K562 (cell line): ENCODE measurements around the gene ANAPC13. TPM values are rescaled to one million over a fixed set of nuclear protein-coding genes. Genes with fewer than 3 reads are reported as not detected.

ENCODE experiments used
- ATAC-seq: fragments of 200-7000 bp; cut with Tn5 transposase; 3 replicates; pipeline ENCODE4 v1.9.1; 2020; ENCODE audit warnings: moderate library complexity
- BruUV-seq: library from RNA; stranded (reverse); fragments of 400-500 nt; replicated peaks from 2 replicates; lab custom pipeline; 2021; lab: Mats Ljungman, UMichigan
- CTCF ChIA-PET: fragments of 300-600 bp; formaldehyde crosslinking; extraction: SDS; loops from one replicate; lab custom pipeline; 2021; ENCODE audit warnings: low intra/inter-chr PET ratio; lab: Yijun Ruan, JAX
- POLR2A ChIA-PET: fragments of 300-600, 350-650 bp; sonication (Branson Sonifier 250); formaldehyde crosslinking; extraction: SDS; loops from one replicate; lab custom pipeline; 2021; ENCODE audit warnings: antibody characterized with exemption, inconsistent platforms; lab: Yijun Ruan, JAX
- DNase-seq, 4 experiments: peaks; one replicate each; pipeline versions ENCODE4 v3.0.0 to v3.0.0-alpha.2; 2011 to 2018; ENCODE audit warnings: low spot score in 3 of 4, mixed read lengths in 3 of 4; ENCODE audit errors: extremely low read depth in 1 of 4
- FAIRE-seq: peaks from 2 replicates; lab custom pipeline; 2011; peaks lifted over from hg19 to GRCh38; lab: Jason Lieb, UNC
- H2AFZ ChIP-seq: 2 replicates; pipeline ENCODE4 v1.6.0; 2011; ENCODE audit warnings: low read depth, low read length, control low read depth, inconsistent platforms
- H3K27ac ChIP-seq: fragments of 200-600 bp; 3 replicates; pipeline ENCODE4 v1.8.0; 2011; ENCODE audit warnings: low read depth, mild to moderate bottlenecking, control low read depth, inconsistent platforms, low read length, moderate library complexity, mixed read lengths; ENCODE audit errors: extremely low read depth
- H3K27me3 ChIP-seq, 2 experiments: fragments of 300-600 bp in 1 of 2; 2 replicates in 1 of 2; 3 replicates in 1 of 2; pipeline versions ENCODE4 v1.6.0 to v1.8.0; 2011; ENCODE audit warnings: inconsistent platforms in 2 of 2, low read length in 2 of 2, mild to moderate bottlenecking in 1 of 2, mixed read lengths in 1 of 2, moderate library complexity in 1 of 2; ENCODE audit not compliant: control insufficient read depth in 2 of 2, insufficient read depth in 2 of 2
- H3K36me3 ChIP-seq: fragments of 300-600 bp; 3 replicates; pipeline ENCODE4 v1.8.0; 2011; ENCODE audit warnings: mild to moderate bottlenecking, low read length, inconsistent platforms; ENCODE audit not compliant: control insufficient read depth, insufficient read depth
- H3K4me1 ChIP-seq, 2 experiments: fragments of 200-600 bp in 1 of 2; replicated peaks in 1 of 2; 2 replicates in 1 of 2; 3 replicates in 1 of 2; pipeline versions ENCODE4 v1.5.1 to v1.8.0; 2011; ENCODE audit warnings: inconsistent platforms in 2 of 2, low read length in 2 of 2, mild to moderate bottlenecking in 1 of 2, mixed read lengths in 1 of 2, moderate library complexity in 1 of 2; ENCODE audit not compliant: control insufficient read depth in 2 of 2, insufficient read depth in 2 of 2
- H3K4me2 ChIP-seq: 2 replicates; pipeline ENCODE4 v1.6.1; 2011; ENCODE audit warnings: low read length, control low read depth, inconsistent platforms, mixed read lengths; ENCODE audit not compliant: insufficient read depth
- H3K4me3 ChIP-seq: fragments of 200-600 bp; sonication (generic), shearing (Covaris generic); 2 replicates; pipeline ENCODE4 v1.5.1; 2016; ENCODE audit warnings: control low read depth, inconsistent platforms
- H3K79me2 ChIP-seq: fragments of 200-600 bp; 3 replicates; pipeline ENCODE4 v1.8.0; 2011; ENCODE audit warnings: low read length, inconsistent platforms; ENCODE audit not compliant: control insufficient read depth, insufficient read depth
- H3K9ac ChIP-seq, 2 experiments: 2 replicates each; pipeline versions ENCODE4 v1.6.0 to v1.6.1; 2011; ENCODE audit warnings: low read depth in 2 of 2, low read length in 2 of 2, control low read depth in 1 of 2, inconsistent platforms in 1 of 2, mild to moderate bottlenecking in 1 of 2, mixed read lengths in 1 of 2; ENCODE audit not compliant: insufficient read depth in 1 of 2
- H3K9me1 ChIP-seq: one replicate; pipeline ENCODE4 v1.6.0; 2011; ENCODE audit warnings: inconsistent platforms, mild to moderate bottlenecking, low read length, moderate library complexity; ENCODE audit not compliant: control insufficient read depth, insufficient read depth
- H3K9me3 ChIP-seq: replicated peaks from 2 replicates; pipeline ENCODE4 v1.5.1; 2011; ENCODE audit warnings: low read depth, low read length, inconsistent platforms; ENCODE audit not compliant: control insufficient read depth, insufficient read depth
- H4K20me1 ChIP-seq: replicated peaks from 2 replicates; pipeline ENCODE4 v1.6.1; 2011; ENCODE audit warnings: low read length, inconsistent platforms, mixed read lengths; ENCODE audit not compliant: control insufficient read depth, insufficient read depth
- AFF1 ChIP-seq, 2 experiments: fragments of 450-650 bp; IDR thresholded peaks; 2 replicates each; pipeline ENCODE4 v1.6.1; 2018; ENCODE audit warnings: mild to moderate bottlenecking in 2 of 2, low read depth in 1 of 2; ENCODE audit not compliant: partially characterized antibody in 2 of 2
- ELK3 ChIP-seq: fragments of 450-650 bp; formaldehyde crosslinking; IDR thresholded peaks from 2 replicates; pipeline ENCODE4 v1.4.0; 2020; ENCODE audit warnings: mild to moderate bottlenecking
- FOXJ2 ChIP-seq: fragments of 200-800 bp; sonication (Bioruptor generic); IDR thresholded peaks from 2 replicates; pipeline ENCODE4 v1.6.1; 2016; ENCODE audit warnings: missing genetic modification characterization, missing compliant biosample characterization
- ID3 ChIP-seq, 2 experiments: fragments of 250-450 bp in 1 of 2; fragments of 450-650 bp in 1 of 2; sonication (Bioruptor Pico) in 1 of 2; IDR thresholded peaks; 2 replicates each; pipeline versions ENCODE4 v1.6.1 to v1.8.0; 2016 to 2021; ENCODE audit warnings: mild to moderate bottlenecking in 2 of 2, moderate library complexity in 2 of 2, missing compliant biosample characterization in 1 of 2, missing genetic modification characterization in 1 of 2
- KDM4B ChIP-seq, 2 experiments: fragments of 450-650 bp in 1 of 2; sonication (generic) in 1 of 2; IDR thresholded peaks; 2 replicates each; pipeline ENCODE4 v1.6.1; 2016 to 2017; ENCODE audit warnings: borderline replicate concordance in 2 of 2, antibody characterized with exemption in 1 of 2, low read depth in 1 of 2, mild to moderate bottlenecking in 1 of 2
- MAX ChIP-seq: sonication (generic); formaldehyde crosslinking; IDR thresholded peaks from 2 replicates; pipeline ENCODE4 v1.9.0; 2022; ENCODE audit warnings: mild to moderate bottlenecking, missing genetic modification reagents
- MXD1 ChIP-seq: fragments of 250-450 bp; sonication (Bioruptor Pico); IDR thresholded peaks from 2 replicates; pipeline ENCODE4 v1.8.0; 2021; ENCODE audit warnings: borderline replicate concordance, mild to moderate bottlenecking, moderate library complexity; ENCODE audit not compliant: poor library complexity, severe bottlenecking
- RFX5 ChIP-seq: IDR thresholded peaks from 2 replicates; pipeline ENCODE4 v1.6.1; 2011; ENCODE audit warnings: low read depth, mild to moderate bottlenecking, improper control_type of control experiment, low read length
- SMAD4 ChIP-seq: fragments of 250-450 bp; sonication (Bioruptor Pico); conservative IDR thresholded peaks from 2 replicates; pipeline ENCODE4 v1.8.0; 2021; ENCODE audit warnings: inconsistent platforms, mild to moderate bottlenecking, moderate library complexity
- SRSF3 ChIP-seq: fragments of 200-400 bp; formaldehyde crosslinking; IDR thresholded peaks from 2 replicates; pipeline ENCODE4 v1.6.1; 2016; ENCODE audit warnings: mild to moderate bottlenecking, low read length, moderate library complexity; ENCODE audit not compliant: insufficient read depth
- TCF7L2 ChIP-seq: fragments of 150-350 bp; IDR thresholded peaks from 2 replicates; pipeline ENCODE4 v1.6.1; 2016; ENCODE audit warnings: low read depth, mild to moderate bottlenecking, low read length, moderate library complexity
- THRAP3 ChIP-seq: fragments of 450-650 bp; IDR thresholded peaks from 2 replicates; pipeline ENCODE4 v1.6.1; 2016; ENCODE audit warnings: mild to moderate bottlenecking, inconsistent platforms, borderline replicate concordance
- TSC22D4 ChIP-seq: fragments of 450-650 bp; IDR thresholded peaks from 2 replicates; pipeline ENCODE4 v1.6.1; 2016; ENCODE audit warnings: missing genetic modification characterization, missing biosample characterization, control low read depth
- ZBED1 ChIP-seq: IDR thresholded peaks from 2 replicates; pipeline ENCODE4 v1.6.1; 2014
- ZNF583 ChIP-seq: fragments of 250-450 bp; sonication (Bioruptor Pico); IDR thresholded peaks from 2 replicates; pipeline ENCODE4 v1.4.0; 2020
- WGBS: fragments of 100-300 bp; shearing (Covaris generic); methylation state at CpG from one replicate; pipeline ENCODE4 v1.1.6; 2016; ENCODE audit warnings: low coverage, mixed read lengths; ENCODE audit not compliant: insufficient coverage; ENCODE audit errors: missing lambda C conversion rate; 5-methylcytosine and 5-hydroxymethylcytosine counted together
- in situ Hi-C: fragments of 300-500 bp; cut with MboI; formaldehyde crosslinking; loops from 4 replicates; pipeline ENCODE4 v1.15.0; 2018; ENCODE audit warnings: inconsistent platforms, mixed read lengths
- intact Hi-C: fragments of 100-400 bp; cut with micrococcal nuclease; formaldehyde crosslinking; loops from 2 replicates; pipeline ENCODE4 v1.14.2; 2022
- polyA plus RNA-seq, 8 experiments: library from polyadenylated mRNA; depleted of rRNA in 4 of 8; stranded (reverse) in 5 of 8; unstranded in 3 of 8; fragments of >200 nt; fragmentation: Nextera tagmentation in 2 of 8; fragmentation: Illumina TruSeq in 1 of 8; extraction: Ambion mirVana in 2 of 8; extraction: Trizol in 1 of 8; gene quantifications; 2 replicates each; pipeline versions ENCODE4 v1.2.1 to v1.2.3, GENCODE V29; 2011 to 2014; ENCODE audit warnings: inconsistent platforms in 1 of 8, missing spikeins in 1 of 8
- total RNA-seq, 7 experiments: library from RNA; depleted of rRNA in 6 of 7; stranded (reverse); fragments of >200 nt in 6 of 7; fragmentation: Illumina TruSeq in 2 of 7; extraction: Trizol in 2 of 7; gene quantifications; 2 replicates each; pipeline versions ENCODE4 v1.2.1 to v1.2.3, GENCODE V29; 2011 to 2021; ENCODE audit warnings: low replicate concordance in 1 of 7

Gene ANAPC13
- total and polyA plus RNA-seq, 9 of the 15 experiments (the other 6 are each of a cell fraction or from before 2014, with no cell fraction given) = 48.5 to 238 (median 68.5) TPM

- TF ChIP-seq AFF1 (IDR thresholded peaks at IDR 0.05; ENCODE audit: low read depth in 1 of 2, partially characterized antibody in 2 of 2) = no peak
- no peak for TF ChIP-seq TSC22D4 (tag)
- TF ChIP-seq KDM4B (IDR thresholded peaks at IDR 0.05; ENCODE audit: borderline replicate concordance in 2 of 2, low read depth in 1 of 2) = no peak
- no peak for TF ChIP-seq THRAP3
- no peak for TF ChIP-seq SMAD4 (CRISPR knock-in tag)
Measured at GRCh38 chr3:134511500-134511899, 25.7 kb upstream of the ANAPC13 start (continued).

- FAIRE-seq (no peak), ATAC-seq (no peak), DNase-seq (no peak)
- in situ Hi-C loops = no loop called here
- Histone ChIP-seq H3K9me3 (no peaks in the 10 kb centered on the region), H3K27ac (no peak overlapping the region), H3K9ac (no peak overlapping the region), H4K20me1 (no peaks in the 10 kb centered on the region), H3K36me3 (no peaks in the 10 kb centered on the region; the same call in 2 of the 3 replicates), H3K4me3 (no peak overlapping the region), H3K4me1 (no peaks in the 10 kb centered on the region), H3K79me2 (no peaks in the 10 kb centered on the region), H3K4me2 (no peak overlapping the region), H2AFZ (no peak overlapping the region), H3K27me3 (no peaks in the 10 kb centered on the region), H3K9me1 (no peaks in the 10 kb centered on the region)
- POLR2A ChIA-PET = no interaction called here
- CTCF ChIA-PET = no interaction called here
- intact Hi-C loops = no loop called here
- BruUV-seq = no TSS peak
- 100% methylated on average over 1 of the region's 3 CpGs for WGBS
- TF ChIP-seq RFX5 (no peak), TCF7L2 (no peak), ELK3 (CRISPR knock-in tag) (no peak), FOXJ2 (tag) (no peak), ZBED1 (no peak), SRSF3 (no peak), MXD1 (no peak), MAX (CRISPR knock-in tag) (no peak), ID3 (CRISPR knock-in tag; IDR thresholded peaks at IDR 0.05) (no peak), ID3 (tag; IDR thresholded peaks at IDR 0.05) (no peak), ZNF583 (CRISPR knock-in tag) (no peak)
Measured at GRCh38 chr3:134505485-134505884, 19.7 kb upstream of the ANAPC13 start.
